ENCODE results near the gene PSKH1.
"Not testable (repeated sequence)": the region's sequence is repeated elsewhere in the genome, so short reads cannot be mapped to it uniquely, and the experiment has no call there.

Gene PSKH1

DNA sequence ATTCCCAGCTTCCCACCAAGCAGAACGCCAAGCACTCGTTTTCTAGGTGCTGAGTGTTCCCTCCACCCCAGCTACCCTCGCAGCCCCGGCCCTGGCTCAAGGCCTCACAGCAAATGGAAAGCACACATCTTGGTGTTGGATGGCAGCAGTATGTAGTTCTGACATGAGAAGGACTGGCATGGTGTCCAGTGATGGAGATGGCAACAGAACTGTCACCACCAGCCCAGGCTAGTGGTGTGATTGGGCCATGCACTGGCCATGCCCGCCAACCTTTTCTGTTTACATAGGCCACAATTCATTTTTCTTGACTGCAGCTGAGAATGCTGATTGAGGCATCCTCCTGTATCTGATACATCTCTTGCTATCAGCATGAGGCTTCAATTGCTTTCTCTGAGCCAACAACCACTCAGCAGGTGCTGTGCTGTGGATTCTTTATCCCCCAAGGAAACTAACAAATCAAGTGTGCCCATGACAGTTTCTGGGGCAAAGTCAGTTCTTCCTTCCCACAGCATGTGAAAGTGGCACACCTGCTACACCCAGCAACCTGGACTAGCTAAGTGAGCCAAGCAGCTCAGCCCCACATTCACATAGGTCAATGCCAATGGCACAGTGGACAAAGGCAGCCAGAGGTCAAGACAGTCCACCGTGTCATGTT, 71.5 kb downstream of the PSKH1 start:
- DNase-seq, result no peak

- no peak for DNase-seq
Observed at GRCh38 chr16:67965668-67966548, 72.9 kb downstream of the PSKH1 start.

DNA sequence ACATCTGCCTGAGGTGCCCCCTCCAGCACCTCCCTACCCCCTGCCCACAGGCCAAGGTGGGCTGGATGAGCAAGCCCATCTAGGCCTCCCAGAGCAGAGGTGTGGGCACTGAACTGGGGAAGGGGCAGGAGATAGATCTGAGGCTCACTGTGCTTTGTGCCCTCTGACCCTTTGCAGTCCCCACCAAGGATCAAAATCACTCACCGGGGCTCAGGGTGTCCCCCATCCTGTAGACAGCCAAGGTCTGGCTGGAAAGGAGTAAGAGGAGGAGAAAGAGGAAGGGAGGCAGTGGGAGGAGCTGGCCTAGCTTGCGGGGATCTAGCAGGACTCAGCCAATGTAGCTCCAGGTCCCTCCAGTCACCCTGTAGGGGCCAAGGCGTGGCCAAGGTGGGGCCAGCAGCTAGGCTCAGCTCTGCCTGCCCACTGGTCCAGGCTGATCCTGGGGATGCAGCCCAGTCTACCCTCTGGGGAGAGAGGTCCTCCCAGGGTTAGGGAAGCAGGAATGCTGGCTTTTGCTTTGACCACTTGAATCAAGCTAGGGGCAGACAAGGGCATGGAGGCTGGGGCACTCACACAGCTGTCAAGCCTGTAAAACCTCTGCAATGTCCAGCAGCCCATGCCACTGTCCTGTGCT, 73.6 kb downstream of the PSKH1 start:
- no peak for DNase-seq

GRCh38 chr16:67967183-67967957, 74.3 kb downstream of the PSKH1 start:
- DNase-seq, result no peak

GRCh38 chr16:67967958-67968399, 74.9 kb downstream of the PSKH1 start:
- DNase-seq, result no peak

DNA sequence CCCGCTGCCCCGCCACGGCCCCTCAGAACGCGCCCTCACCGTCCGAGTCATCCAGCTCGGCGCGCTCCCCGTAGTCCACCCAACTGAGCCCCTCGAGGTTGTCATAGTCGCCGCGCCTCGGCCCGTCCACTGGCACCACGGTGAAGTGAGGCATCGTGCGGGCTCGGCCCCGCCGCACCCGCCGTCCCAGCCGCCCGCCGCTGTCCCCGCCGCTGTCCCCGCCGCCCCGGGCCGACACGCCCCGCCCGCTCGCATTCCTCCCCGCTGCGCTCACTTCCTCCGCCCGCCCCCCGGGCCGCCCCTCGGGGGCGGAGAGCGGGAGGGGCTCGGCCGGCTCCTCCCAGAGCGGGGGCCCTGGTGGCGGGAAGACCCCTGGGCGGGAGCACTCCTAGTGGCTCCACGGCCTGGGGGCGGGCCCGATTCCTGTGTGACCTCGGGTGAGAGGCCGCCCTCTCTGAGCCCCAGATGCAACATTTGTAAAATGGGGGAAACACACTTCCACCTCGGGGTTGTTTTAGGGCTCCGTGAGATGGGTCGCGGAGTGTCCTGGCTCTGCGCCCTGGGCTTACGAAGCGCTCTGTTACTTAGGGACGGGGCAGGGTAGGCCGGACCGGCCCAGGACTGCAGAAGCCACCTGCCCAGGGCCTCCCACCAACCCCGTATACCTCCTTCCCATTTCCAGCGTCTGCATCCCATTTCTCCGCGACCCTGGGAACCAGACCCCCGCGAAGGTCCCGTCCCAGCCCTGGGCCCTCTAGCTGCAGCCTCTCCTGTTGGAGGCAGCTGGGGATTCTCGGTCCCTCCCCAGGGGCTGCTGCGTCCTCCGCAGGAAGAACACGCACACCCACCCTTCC, 75.6 kb downstream of the PSKH1 start, which contains the start of gene SLC12A4:
Gene SLC12A4 (minus strand): TSS at position 238 of the 854 bp plus-strand sequence. CDS start 84 bp downstream, at position 154.
- DNase-seq, result no peak

- no peak for DNase-seq
Observed at GRCh38 chr16:67969254-67970039, 76.4 kb downstream of the PSKH1 start.

- DNase-seq, result no peak
Observed at GRCh38 chr16:67971111-67971510, 78.1 kb downstream of the PSKH1 start.

GRCh38 chr16:67972285-67972684, 79.2 kb downstream of the PSKH1 start:
- DNase-seq, result not testable (repeated sequence)

DNA sequence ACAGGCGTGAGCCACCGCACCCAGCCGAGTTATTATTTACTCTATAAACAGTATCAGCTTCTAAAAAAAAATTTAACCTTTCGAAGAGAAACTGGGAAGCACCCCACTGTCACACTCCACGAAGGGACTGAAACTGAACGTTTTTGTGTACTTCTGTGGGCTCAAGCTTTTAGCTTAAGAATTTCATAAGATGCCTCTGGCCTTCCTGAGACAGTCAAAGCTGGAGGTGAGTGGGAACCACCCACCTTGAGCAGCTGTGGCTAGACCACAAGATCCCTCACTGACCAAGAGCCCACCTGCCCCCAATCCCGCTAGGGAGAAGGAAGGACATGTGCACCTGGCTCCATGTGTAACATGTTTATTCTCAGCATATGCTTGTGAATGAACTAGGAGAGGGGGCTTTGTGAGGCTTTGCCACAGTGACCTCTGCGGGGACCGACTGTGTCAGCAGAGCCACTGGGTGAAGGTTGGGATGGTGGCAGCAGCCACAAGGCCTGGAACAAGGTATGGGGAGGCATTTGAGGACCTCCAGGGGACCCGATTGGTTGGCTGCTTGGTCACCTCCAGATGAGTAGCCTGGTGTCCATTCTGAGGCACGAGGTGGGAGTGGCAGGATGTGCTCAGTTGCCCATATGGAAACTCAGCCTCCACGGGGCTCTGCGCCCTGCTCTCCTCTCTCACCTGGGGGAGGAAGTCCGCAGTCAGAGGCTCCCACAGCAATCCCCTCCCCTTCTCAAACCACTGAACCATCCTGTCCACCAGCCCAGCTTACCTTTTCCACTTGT, 82.5 kb downstream of the PSKH1 start:
- no peak for DNase-seq

GRCh38 chr16:67976205-67976604, 83.2 kb downstream of the PSKH1 start:
- DNase-seq, result no peak

DNA sequence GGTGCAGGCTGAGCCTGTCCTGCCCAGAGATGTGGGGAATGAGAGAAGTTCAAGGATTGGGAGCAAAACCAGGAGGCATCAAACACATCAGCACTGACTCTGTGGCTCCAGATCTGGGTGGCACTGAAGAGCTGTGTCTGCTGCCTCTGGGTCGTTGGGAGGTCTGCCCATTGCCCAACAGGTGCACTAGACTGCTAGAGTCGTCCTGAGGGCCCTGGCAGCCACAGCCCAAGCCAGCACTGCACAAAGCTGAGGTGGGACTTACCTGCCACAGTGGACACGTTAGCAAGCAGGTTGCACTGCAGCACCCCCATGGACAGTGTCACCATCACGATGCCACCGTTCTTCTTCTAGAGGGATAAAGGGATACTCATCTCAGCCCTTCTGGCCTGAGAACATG, 84.0 kb downstream of the PSKH1 start:
- DNase-seq, result no peak

GRCh38 chr16:67977469-67978227, 84.6 kb downstream of the PSKH1 start:
- DNase-seq, result no peak
